K562 (cell line): ENCODE measurements around the gene ZNF609. TPM values are rescaled to one million over a fixed set of nuclear protein-coding genes. Genes with fewer than 3 reads are reported as not detected.

Experiments used
- CCNT2 ChIP-seq: IDR thresholded peaks from 2 replicates; pipeline ENCODE4 v1.6.1; 2011; ENCODE audit warnings: borderline replicate concordance, low read depth, mild to moderate bottlenecking, moderate library complexity, mixed read lengths, low read length; ENCODE audit not compliant: insufficient read length; ENCODE audit errors: extremely low read depth
- CTCFL ChIP-seq: IDR thresholded peaks from 2 replicates; pipeline ENCODE4 v1.6.1; 2011; ENCODE audit warnings: borderline replicate concordance, low read depth, mild to moderate bottlenecking, moderate library complexity, low read length; ENCODE audit not compliant: insufficient read depth, poor library complexity, severe bottlenecking
- E4F1 ChIP-seq: fragments of 250-450 bp; sonication (Bioruptor Pico); IDR thresholded peaks from 2 replicates; pipeline ENCODE4 v1.5.0; 2021; ENCODE audit warnings: mild to moderate bottlenecking, borderline replicate concordance
- ELF1 ChIP-seq: fragments of 200-800 bp; sonication (Bioruptor generic); IDR thresholded peaks from 2 replicates; pipeline ENCODE4 v1.6.1; 2016; ENCODE audit warnings: missing genetic modification characterization, missing compliant biosample characterization
- FOXJ2 ChIP-seq: fragments of 200-800 bp; sonication (Bioruptor generic); IDR thresholded peaks from 2 replicates; pipeline ENCODE4 v1.6.1; 2016; ENCODE audit warnings: missing genetic modification characterization, missing compliant biosample characterization
- GMEB1 ChIP-seq: fragments of 250-450 bp; sonication (Bioruptor Pico); IDR thresholded peaks from 2 replicates; pipeline ENCODE4 v1.4.0; 2020; ENCODE audit warnings: mild to moderate bottlenecking
- NELFE ChIP-seq: IDR thresholded peaks from 2 replicates; pipeline ENCODE4 v1.6.1; 2011; ENCODE audit warnings: mild to moderate bottlenecking; ENCODE audit not compliant: insufficient read depth, insufficient read length
- NFIX ChIP-seq: fragments of 250-450 bp; sonication (Bioruptor Pico); IDR thresholded peaks from 2 replicates; pipeline ENCODE4 v1.4.0; 2020; ENCODE audit warnings: low read depth, mild to moderate bottlenecking, moderate library complexity
- OTX1 ChIP-seq: fragments of 450-650 bp; formaldehyde crosslinking; IDR thresholded peaks from 2 replicates; pipeline ENCODE4 v1.4.0; 2022; ENCODE audit warnings: mild to moderate bottlenecking
- PHF21A ChIP-seq: fragments of 450-650 bp; IDR thresholded peaks from 2 replicates; pipeline ENCODE4 v1.6.1; 2017; ENCODE audit warnings: low read depth, borderline replicate concordance
- TAF9B ChIP-seq: fragments of 450-650 bp; IDR thresholded peaks from 2 replicates; pipeline ENCODE4 v1.6.1; 2018; ENCODE audit warnings: mild to moderate bottlenecking; ENCODE audit not compliant: partially characterized antibody
- TBL1XR1 ChIP-seq, 2 experiments: IDR thresholded peaks; 2 replicates each; pipeline ENCODE4 v1.6.1; 2012; ENCODE audit warnings: improper control_type of control experiment in 2 of 2, low read length in 2 of 2, mild to moderate bottlenecking in 1 of 2
- TFAP4 ChIP-seq: sonication (generic); formaldehyde crosslinking; IDR thresholded peaks from 2 replicates; pipeline ENCODE4 v1.8.0; 2022; ENCODE audit warnings: missing genetic modification reagents, mild to moderate bottlenecking, moderate library complexity, borderline replicate concordance
- ZBTB1 ChIP-seq: sonication (generic); formaldehyde crosslinking; IDR thresholded peaks from 2 replicates; pipeline ENCODE4 v1.8.1; 2023; ENCODE audit warnings: missing genetic modification reagents, low read depth, mild to moderate bottlenecking, borderline replicate concordance
- ZNF384 ChIP-seq: IDR thresholded peaks from 2 replicates; pipeline ENCODE4 v1.6.1; 2012; ENCODE audit warnings: low read depth, low read length, improper control_type of control experiment
- ZNF518B ChIP-seq: fragments of 250-450 bp; sonication (Bioruptor Pico); IDR thresholded peaks from 2 replicates; pipeline ENCODE4 v1.5.0; 2021; ENCODE audit warnings: mild to moderate bottlenecking, moderate library complexity
- polyA plus RNA-seq, 8 experiments: library from polyadenylated mRNA; depleted of rRNA in 4 of 8; stranded (reverse) in 5 of 8; unstranded in 3 of 8; fragments of >200 nt; fragmentation: Nextera tagmentation in 2 of 8; fragmentation: Illumina TruSeq in 1 of 8; extraction: Ambion mirVana in 2 of 8; extraction: Trizol in 1 of 8; gene quantifications; 2 replicates each; pipeline versions ENCODE4 v1.2.1 to v1.2.3, GENCODE V29; 2011 to 2014; ENCODE audit warnings: inconsistent platforms in 1 of 8, missing spikeins in 1 of 8
- total RNA-seq, 7 experiments: library from RNA; depleted of rRNA in 6 of 7; stranded (reverse); fragments of >200 nt in 6 of 7; fragmentation: Illumina TruSeq in 2 of 7; extraction: Trizol in 2 of 7; gene quantifications; 2 replicates each; pipeline versions ENCODE4 v1.2.1 to v1.2.3, GENCODE V29; 2011 to 2021; ENCODE audit warnings: low replicate concordance in 1 of 7

ZNF609 gene
- total and polyA plus RNA-seq, 9 of the 15 experiments (the other 6 are each of a cell fraction or from before 2014, with no cell fraction given): 3.0 to 38.7 (median 17.8) TPM

- no peak for TF ChIP-seq ZNF518B (CRISPR knock-in tag)
- TF ChIP-seq PHF21A: peak; percentile 73; the same call in 1 of the 2 replicates
- peak; percentile 87; the same call in 1 of the 2 replicates for TF ChIP-seq TFAP4 (CRISPR knock-in tag)
- TF ChIP-seq NFIX (CRISPR knock-in tag): no peak
- TF ChIP-seq TBL1XR1 (IDR thresholded peaks at IDR 0.05; ENCODE audit: low read length in 2 of 2): peak; percentile 66 to 93; a peak in 2 of 4 replicates
- no peak for TF ChIP-seq E4F1 (CRISPR knock-in tag)
- TF ChIP-seq ZBTB1 (CRISPR knock-in tag): peak; percentile 55; the same call in 1 of the 2 replicates
- TF ChIP-seq TAF9B: peak; percentile 64
- TF ChIP-seq FOXJ2 (tag): no peak
- peak; percentile 82 for TF ChIP-seq ELF1 (tag)
- TF ChIP-seq NELFE: no peak
- no peak for TF ChIP-seq OTX1 (CRISPR knock-in tag)
- peak; percentile 38; the same call in 1 of the 2 replicates for TF ChIP-seq GMEB1 (CRISPR knock-in tag)
- TF ChIP-seq CTCFL: no peak
- TF ChIP-seq ZNF384: peak; percentile 39; the same call in 1 of the 2 replicates
- TF ChIP-seq CCNT2: peak; percentile 82
Observed at GRCh38 chr15:64460206-64460723, at the start of gene ZNF609 (continued).
